Measurements from ENCODE around the gene LTBP4. TPM values are rescaled to one million over a fixed set of nuclear protein-coding genes. Genes with fewer than 3 reads are reported as not detected.

LTBP4 gene
- total RNA-seq, 2 donors from 2014 or later, result 687 to 905 TPM

GRCh38 chr19:40608957-40609356 lies 7.8 kb downstream of the LTBP4 start:
- peaks cover 4% of the 10 kb centered on the region for H3K36me3 ChIP-seq
- no peak overlapping the region for H3K27ac ChIP-seq
- no peaks in the 10 kb centered on the region for H3K9me3 ChIP-seq
- no peak overlapping the region for H3K4me3 ChIP-seq
- no peak for TF ChIP-seq CTCF (IDR thresholded peaks at IDR 0.05)
- no peaks in the 10 kb centered on the region for H3K27me3 ChIP-seq (replicated peaks; ENCODE audit: insufficient read depth)
- DNase-seq (ENCODE audit: low spot score) (no peak), ATAC-seq (ENCODE audit: insufficient number of reproducible peaks, low FRiP score, low read depth) (no peak)
- H3K4me1 ChIP-seq (ENCODE audit: control insufficient read depth in 1 of 2, low read depth in 2 of 2), result peaks cover 10 to 45% of the 10 kb centered on the region in 2 donors

- Histone ChIP-seq H3K27ac (peak overlapping the region; percentile 37 to 70), H3K36me3 (peaks cover 9% of the 10 kb centered on the region), H3K27me3 (replicated peaks; ENCODE audit: insufficient read depth) (no peaks in the 10 kb centered on the region), H3K4me1 (ENCODE audit: control insufficient read depth in 1 of 2, low read depth in 2 of 2) (peaks cover 4 to 37% of the 10 kb centered on the region in 2 donors), H3K4me3 (peak overlapping the region; percentile 56), H3K9me3 (no peaks in the 10 kb centered on the region)
- TF ChIP-seq CTCF (IDR thresholded peaks at IDR 0.05), result no peak
- no peak for ATAC-seq (ENCODE audit: insufficient number of reproducible peaks, low FRiP score, low read depth)
- peak; percentile 75 for DNase-seq (ENCODE audit: low spot score)
Observed at GRCh38 chr19:40609561-40610395, 8.6 kb downstream of the LTBP4 start.

GRCh38 chr19:40610396-40611064 lies 9.4 kb downstream of the LTBP4 start:
- Histone ChIP-seq H3K4me3 (peak overlapping the region; percentile 56), H3K36me3 (peaks cover 9% of the 10 kb centered on the region), H3K4me1 (ENCODE audit: control insufficient read depth in 1 of 2, low read depth in 2 of 2) (peaks cover 4 to 29% of the 10 kb centered on the region in 2 donors), H3K27me3 (replicated peaks; ENCODE audit: insufficient read depth) (no peaks in the 10 kb centered on the region), H3K9me3 (no peaks in the 10 kb centered on the region), H3K27ac (peak overlapping the region; percentile 37 to 70)
- no peak for TF ChIP-seq CTCF (IDR thresholded peaks at IDR 0.05)
- DNase-seq (ENCODE audit: low spot score), result no peak
- ATAC-seq (ENCODE audit: insufficient number of reproducible peaks, low FRiP score, low read depth), result no peak

- Histone ChIP-seq H3K27ac (peak overlapping the region; percentile 37 to 70), H3K4me1 (ENCODE audit: control insufficient read depth in 1 of 2, low read depth in 2 of 2) (peaks cover 4 to 23% of the 10 kb centered on the region in 2 donors), H3K36me3 (peaks cover 9% of the 10 kb centered on the region), H3K27me3 (replicated peaks; ENCODE audit: insufficient read depth) (no peaks in the 10 kb centered on the region), H3K9me3 (no peaks in the 10 kb centered on the region), H3K4me3 (no peak overlapping the region)
- TF ChIP-seq CTCF (IDR thresholded peaks at IDR 0.05), result no peak
- DNase-seq (ENCODE audit: low spot score) (no peak), ATAC-seq (ENCODE audit: insufficient number of reproducible peaks, low FRiP score, low read depth) (no peak)
Observed at GRCh38 chr19:40611096-40611495, 9.9 kb downstream of the LTBP4 start.
